Calu3 (cell line): ENCODE measurements around the gene PRR18. TPM values are rescaled to one million over a fixed set of nuclear protein-coding genes. Genes with fewer than 3 reads are reported as not detected.
A peak's percentile ranks its signal among the peaks of the same experiment; 100 is the strongest.

ENCODE experiments used
- BruUV-seq: library from RNA; stranded (reverse); fragments of 400-500 nt; replicated peaks from 2 replicates; lab custom pipeline; 2021; lab: Mats Ljungman, UMichigan
- CTCF ChIA-PET: fragments of 300-600 bp; sonication (Branson Sonifier 250); formaldehyde crosslinking; loops from one replicate; lab custom pipeline; 2022; ENCODE audit warnings: antibody characterized with exemption; lab: Charles Lee
- DNase-seq: peaks from one replicate; pipeline ENCODE4 v3.0.0; 2022
- H3K27ac Mint-ChIP-seq: one replicate; pipeline ENCODE4 v1.8.0; 2022; ENCODE audit warnings: mixed read lengths; ENCODE audit not compliant: unreplicated experiment
- H3K27me3 Mint-ChIP-seq: one replicate; pipeline ENCODE4 v1.8.0; 2022; ENCODE audit warnings: mixed read lengths; ENCODE audit not compliant: unreplicated experiment
- H3K36me3 Mint-ChIP-seq: one replicate; pipeline ENCODE4 v1.8.0; 2022; ENCODE audit warnings: mild to moderate bottlenecking, moderate library complexity, mixed read lengths; ENCODE audit not compliant: insufficient read depth, unreplicated experiment
- H3K4me1 Mint-ChIP-seq: one replicate; pipeline ENCODE4 v1.8.0; 2022; ENCODE audit warnings: mild to moderate bottlenecking, low read depth, mixed read lengths; ENCODE audit not compliant: unreplicated experiment
- H3K4me3 Mint-ChIP-seq: one replicate; pipeline ENCODE4 v1.8.0; 2022; ENCODE audit warnings: mild to moderate bottlenecking, low read depth, moderate library complexity, mixed read lengths; ENCODE audit not compliant: unreplicated experiment
- H3K9me3 Mint-ChIP-seq: one replicate; pipeline ENCODE4 v1.8.0; 2022; ENCODE audit warnings: low read depth, mixed read lengths; ENCODE audit not compliant: unreplicated experiment
- intact Hi-C: fragments of 100-400 bp; cut with micrococcal nuclease; formaldehyde crosslinking; loops from one replicate; pipeline ENCODE4 v1.10.0; 2022; ENCODE audit not compliant: unreplicated experiment
- total RNA-seq: library from RNA; stranded (reverse); gene quantifications from 2 replicates; pipeline ENCODE4 v1.2.3, GENCODE V29; 2022
- TF ChIP-seq, protein P1 (sequence below): fragments of 200-600 bp; IDR thresholded peaks from one replicate; pipeline ENCODE4 v1.8.0; 2022; ENCODE audit warnings: antibody characterized with exemption; ENCODE audit not compliant: unreplicated experiment

PRR18 gene
- total RNA-seq, 1 experiment from 2014 or later = 0.19 TPM

- intact Hi-C loops = no loop called here
- peaks cover 38% of the 10 kb centered on the region for H3K36me3 Mint-ChIP-seq
- CTCF ChIA-PET = no interaction called here
- H3K27ac Mint-ChIP-seq = no peak overlapping the region
- no peak overlapping the region for H3K4me3 Mint-ChIP-seq
- no TSS peak for BruUV-seq
- no peak for DNase-seq
- H3K4me1 Mint-ChIP-seq = peaks cover 11% of the 10 kb centered on the region
- H3K9me3 Mint-ChIP-seq = no peaks in the 10 kb centered on the region
- H3K27me3 Mint-ChIP-seq = no peaks in the 10 kb centered on the region
- TF ChIP-seq, protein P1, sequence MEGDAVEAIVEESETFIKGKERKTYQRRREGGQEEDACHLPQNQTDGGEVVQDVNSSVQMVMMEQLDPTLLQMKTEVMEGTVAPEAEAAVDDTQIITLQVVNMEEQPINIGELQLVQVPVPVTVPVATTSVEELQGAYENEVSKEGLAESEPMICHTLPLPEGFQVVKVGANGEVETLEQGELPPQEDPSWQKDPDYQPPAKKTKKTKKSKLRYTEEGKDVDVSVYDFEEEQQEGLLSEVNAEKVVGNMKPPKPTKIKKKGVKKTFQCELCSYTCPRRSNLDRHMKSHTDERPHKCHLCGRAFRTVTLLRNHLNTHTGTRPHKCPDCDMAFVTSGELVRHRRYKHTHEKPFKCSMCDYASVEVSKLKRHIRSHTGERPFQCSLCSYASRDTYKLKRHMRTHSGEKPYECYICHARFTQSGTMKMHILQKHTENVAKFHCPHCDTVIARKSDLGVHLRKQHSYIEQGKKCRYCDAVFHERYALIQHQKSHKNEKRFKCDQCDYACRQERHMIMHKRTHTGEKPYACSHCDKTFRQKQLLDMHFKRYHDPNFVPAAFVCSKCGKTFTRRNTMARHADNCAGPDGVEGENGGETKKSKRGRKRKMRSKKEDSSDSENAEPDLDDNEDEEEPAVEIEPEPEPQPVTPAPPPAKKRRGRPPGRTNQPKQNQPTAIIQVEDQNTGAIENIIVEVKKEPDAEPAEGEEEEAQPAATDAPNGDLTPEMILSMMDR = no peak
These were observed 15.2 kb upstream of the PRR18 start for GRCh38 chr6:166323395-166323794.

DNA sequence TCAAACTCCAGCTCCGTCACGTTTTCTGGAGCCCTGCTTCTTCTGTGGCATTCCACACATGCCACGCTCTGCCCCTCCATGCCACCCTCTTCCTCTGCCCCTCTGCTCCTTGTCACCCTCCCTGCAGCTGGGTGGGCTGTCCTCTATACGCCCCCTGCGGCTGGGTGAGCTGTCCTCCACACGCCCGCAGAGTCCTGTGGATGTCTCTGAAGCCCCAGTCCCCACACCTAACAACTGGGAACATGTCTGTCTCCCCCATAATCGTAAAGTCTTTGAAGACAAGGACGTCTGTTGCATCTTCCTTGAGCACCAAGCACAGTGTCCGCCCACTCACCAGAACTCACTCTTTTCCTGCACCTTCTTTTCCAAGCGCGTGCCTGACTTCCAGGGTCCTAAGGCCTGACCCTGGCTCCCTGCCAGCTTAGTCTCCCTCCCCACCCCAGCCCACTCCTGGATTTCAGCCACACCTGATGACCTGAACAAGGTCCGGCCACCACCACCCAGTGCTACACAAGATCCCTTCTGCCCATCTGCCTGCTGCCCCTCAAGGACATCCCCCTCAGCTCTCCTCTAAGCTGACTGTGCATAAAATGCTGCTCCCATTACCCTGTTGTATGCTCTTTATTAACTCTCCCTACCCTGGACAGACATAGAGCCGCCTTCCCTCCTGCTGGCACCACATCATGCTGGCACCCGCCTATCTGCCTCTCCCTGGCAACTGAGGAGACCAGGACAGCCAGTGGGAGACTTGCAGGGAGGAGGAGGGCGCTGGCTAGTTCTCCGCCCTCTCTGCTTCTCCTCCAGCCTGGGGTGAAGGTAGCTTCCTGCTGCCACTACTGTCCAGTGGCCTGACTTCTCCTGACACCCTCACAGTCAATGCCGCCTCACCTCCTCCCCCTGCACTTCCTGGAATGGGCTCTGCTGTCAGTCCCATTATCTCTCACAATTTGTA is 10.7 kb upstream of the PRR18 start:
- CTCF ChIA-PET = interaction anchor here (0.6 kb wide), 1 partner anchor 25 kb away, joined by 5 read pairs; no protein-coding TSS in a partner anchor
- Mint-ChIP-seq H3K4me1 (peaks cover 13% of the 10 kb centered on the region), H3K9me3 (no peaks in the 10 kb centered on the region), H3K27me3 (no peaks in the 10 kb centered on the region), H3K4me3 (no peak overlapping the region), H3K27ac (peak overlapping the region; percentile 64), H3K36me3 (peaks cover 35% of the 10 kb centered on the region)
- intact Hi-C loops = no loop called here
- DNase-seq = no peak
- no TSS peak for BruUV-seq
- TF ChIP-seq, protein P1 = no peak

GRCh38 chr6:166318227-166318626 is 10.0 kb upstream of the PRR18 start:
- TF ChIP-seq, protein P1 = no peak
- Mint-ChIP-seq H3K27me3 (no peaks in the 10 kb centered on the region), H3K4me1 (peaks cover 13% of the 10 kb centered on the region), H3K27ac (no peak overlapping the region), H3K4me3 (no peak overlapping the region), H3K9me3 (no peaks in the 10 kb centered on the region), H3K36me3 (peaks cover 29% of the 10 kb centered on the region)
- no TSS peak for BruUV-seq
- no peak for DNase-seq
- CTCF ChIA-PET = interaction anchor here (0.6 kb wide), 1 partner anchor 24 kb away, joined by 5 read pairs; no protein-coding TSS in a partner anchor
- intact Hi-C loops = no loop called here

- DNase-seq = no peak
- CTCF ChIA-PET = interaction anchor here (0.6 kb wide), 1 partner anchor 24 kb away, joined by 5 read pairs; no protein-coding TSS in a partner anchor
- peaks cover 25% of the 10 kb centered on the region for H3K36me3 Mint-ChIP-seq
- TF ChIP-seq, protein P1 = no peak
- no peak overlapping the region for H3K27ac Mint-ChIP-seq
- no peaks in the 10 kb centered on the region for H3K9me3 Mint-ChIP-seq
- no peak overlapping the region for H3K4me3 Mint-ChIP-seq
- BruUV-seq = no TSS peak
- H3K4me1 Mint-ChIP-seq = peaks cover 13% of the 10 kb centered on the region
- intact Hi-C loops = no loop called here
- H3K27me3 Mint-ChIP-seq = no peaks in the 10 kb centered on the region
These were observed 9.3 kb upstream of the PRR18 start for GRCh38 chr6:166317261-166318212.
